Psoas muscle (tissue), 8 donors: Measurements from ENCODE around the gene EHD4. TPM values are rescaled to one million over a fixed set of nuclear protein-coding genes. Genes with fewer than 3 reads are reported as not detected.

ENCODE experiments used
- ATAC-seq, 4 donors: fragments of 200-7000 bp; cut with Tn5 transposase; one replicate each; pipeline ENCODE4 v1.9.1; 2020; ENCODE audit warnings: moderate library complexity in 3 of 4, mild to moderate bottlenecking in 2 of 4
- DNase-seq, 2 donors: peaks; one replicate each; pipeline ENCODE4 v3.0.0-alpha.2; 2020
- H3K27ac ChIP-seq: fragments of 200-600 bp; one replicate; pipeline ENCODE4 v1.8.0; 2022
- H3K27me3 ChIP-seq, 3 donors: fragments of 200-600 bp in 1 of 3; one replicate each; pipeline versions ENCODE4 v1.6.1 to v1.8.0; 2013 to 2022; ENCODE audit warnings: low read length in 2 of 3, mild to moderate bottlenecking in 2 of 3, moderate library complexity in 1 of 3; ENCODE audit not compliant: insufficient read depth in 3 of 3
- H3K36me3 ChIP-seq, 2 donors: fragments of 200-600 bp in 1 of 2; one replicate each; pipeline versions ENCODE4 v1.6.1 to v1.8.0; 2013 to 2022; ENCODE audit warnings: low read depth in 1 of 2, mild to moderate bottlenecking in 1 of 2, moderate library complexity in 1 of 2; ENCODE audit not compliant: insufficient read depth in 1 of 2
- H3K4me1 ChIP-seq: fragments of 200-600 bp; one replicate; pipeline ENCODE4 v1.8.0; 2022
- H3K4me3 ChIP-seq: fragments of 200-600 bp; one replicate; pipeline ENCODE4 v1.8.0; 2022; ENCODE audit warnings: mild to moderate bottlenecking
- H3K9me3 ChIP-seq: fragments of 200-600 bp; one replicate; pipeline ENCODE4 v1.8.0; 2022
- WGBS, 3 donors: extraction: QIAGEN DNeasy Blood & Tissue Kit; methylation state at CpG; one replicate each; pipeline versions ENCODE4 v1.1.6 to v1.1.7; 2013; 5-methylcytosine and 5-hydroxymethylcytosine counted together
- intact Hi-C, 2 donors: fragments of 100-400 bp; cut with DNase I; formaldehyde crosslinking; loops; one replicate each; pipeline versions ENCODE4 v1.11.0 to v1.14.2; 2022
- polyA plus RNA-seq, 3 donors: library from polyadenylated mRNA; stranded (reverse); fragments of 200-250 nt; gene quantifications; one replicate each; pipeline ENCODE4 v1.2.3, GENCODE V29; 2013
- total RNA-seq, 4 donors: library from RNA; stranded (reverse); fragmentation: NEBNext Ultra II Directional in 2 of 4; extraction: Animal tissue kit (Norgen Biotek cat#: 25700) in 2 of 4; gene quantifications; one replicate each; pipeline versions ENCODE4 v1.2.1 to v1.2.4, GENCODE V29; 2021 to 2023
- TF ChIP-seq, protein P1 (sequence below): fragments of 200-600 bp; IDR thresholded peaks from one replicate; pipeline ENCODE4 v1.8.0; 2022; ENCODE audit warnings: antibody characterized with exemption
- donor health status: healthy with polysubstance abuse.
- donor health status: DM: no; HTN: no; CAD: no; lungs with moderate emphysema.
- donor health status: Bipolar disorder and iron deficiency.
- donor health status: healthy.
- donor health status: DM: yes; HTN: yes; CAD: no.
- donor health status: DM: no; HTN: no; CAD: no.
- donor health status: DM: no; HTN: no; CAD: no.
- donor health status: DM: yes; HTN: yes; CAD: no.

Gene EHD4
- total and polyA plus RNA-seq, 7 donors = 1.7 to 9.6 (median 5.3) TPM

DNA sequence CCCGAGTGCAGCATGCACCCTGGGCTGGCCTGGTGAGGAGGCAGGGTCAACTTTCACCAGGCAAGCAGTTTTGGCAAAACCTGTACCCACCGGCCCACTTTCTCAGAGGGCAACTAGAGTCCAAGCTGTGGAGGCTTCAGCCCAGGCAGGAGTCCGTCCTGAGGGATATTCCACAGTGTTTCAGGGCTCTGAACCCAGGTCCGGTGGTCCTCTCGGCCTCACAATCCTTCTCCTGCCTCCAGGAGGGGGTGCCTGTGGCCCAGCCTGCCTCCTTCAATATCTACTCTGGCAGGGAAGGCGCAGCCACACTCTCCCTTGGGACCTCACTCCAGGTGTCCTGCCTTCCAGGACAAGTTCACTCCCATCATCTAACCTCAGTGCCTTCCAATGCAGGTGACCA is 44.6 kb upstream of the EHD4 start:
- no peak overlapping the region for H3K27ac ChIP-seq
- intact Hi-C loops = no loop called here
- H3K9me3 ChIP-seq = no peaks in the 10 kb centered on the region
- no peaks in the 10 kb centered on the region for H3K27me3 ChIP-seq
- H3K36me3 ChIP-seq = no peaks in the 10 kb centered on the region
- 69 to 84% (median 71%) methylated on average over 6 of the region's 6 CpGs for WGBS, 3 donors
- ATAC-seq (no peak), DNase-seq (peak in 1 of 2 donors; percentile 25)
- no peak overlapping the region for H3K4me3 ChIP-seq
- peaks cover 20% of the 10 kb centered on the region for H3K4me1 ChIP-seq
- TF ChIP-seq, protein P1, sequence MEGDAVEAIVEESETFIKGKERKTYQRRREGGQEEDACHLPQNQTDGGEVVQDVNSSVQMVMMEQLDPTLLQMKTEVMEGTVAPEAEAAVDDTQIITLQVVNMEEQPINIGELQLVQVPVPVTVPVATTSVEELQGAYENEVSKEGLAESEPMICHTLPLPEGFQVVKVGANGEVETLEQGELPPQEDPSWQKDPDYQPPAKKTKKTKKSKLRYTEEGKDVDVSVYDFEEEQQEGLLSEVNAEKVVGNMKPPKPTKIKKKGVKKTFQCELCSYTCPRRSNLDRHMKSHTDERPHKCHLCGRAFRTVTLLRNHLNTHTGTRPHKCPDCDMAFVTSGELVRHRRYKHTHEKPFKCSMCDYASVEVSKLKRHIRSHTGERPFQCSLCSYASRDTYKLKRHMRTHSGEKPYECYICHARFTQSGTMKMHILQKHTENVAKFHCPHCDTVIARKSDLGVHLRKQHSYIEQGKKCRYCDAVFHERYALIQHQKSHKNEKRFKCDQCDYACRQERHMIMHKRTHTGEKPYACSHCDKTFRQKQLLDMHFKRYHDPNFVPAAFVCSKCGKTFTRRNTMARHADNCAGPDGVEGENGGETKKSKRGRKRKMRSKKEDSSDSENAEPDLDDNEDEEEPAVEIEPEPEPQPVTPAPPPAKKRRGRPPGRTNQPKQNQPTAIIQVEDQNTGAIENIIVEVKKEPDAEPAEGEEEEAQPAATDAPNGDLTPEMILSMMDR = no peak

DNA sequence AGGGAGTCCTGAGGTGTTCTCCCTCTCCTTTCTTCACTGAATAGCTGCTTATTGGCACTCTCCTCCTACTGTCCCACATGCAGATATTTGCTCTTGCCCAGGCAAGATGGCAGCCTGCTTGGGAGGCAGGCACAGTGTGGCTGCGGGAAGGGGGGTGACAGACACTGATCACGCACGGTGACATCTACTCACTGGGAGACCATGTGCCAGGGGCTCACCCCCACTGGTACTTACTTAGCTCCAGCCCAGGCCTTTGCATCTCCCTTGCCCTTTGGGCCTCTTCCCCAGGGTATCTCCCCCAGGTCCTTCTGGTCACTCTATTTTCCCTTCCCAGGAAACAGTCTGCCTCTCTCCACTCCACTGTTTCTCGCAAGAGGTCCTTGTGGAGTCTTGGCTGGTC is 42.0 kb upstream of the EHD4 start:
- TF ChIP-seq, protein P1 = no peak
- H3K4me3 ChIP-seq = no peak overlapping the region
- H3K27ac ChIP-seq = no peak overlapping the region
- 87 to 97% (median 97%) methylated on average over 4 of the region's 4 CpGs for WGBS, 3 donors
- H3K27me3 ChIP-seq = no peaks in the 10 kb centered on the region
- intact Hi-C loops = no loop called here
- peak in 1 of 2 donors; percentile 15 for DNase-seq
- ATAC-seq = no peak
- H3K4me1 ChIP-seq = peaks cover 18% of the 10 kb centered on the region
- H3K36me3 ChIP-seq = no peaks in the 10 kb centered on the region
- no peaks in the 10 kb centered on the region for H3K9me3 ChIP-seq

DNA sequence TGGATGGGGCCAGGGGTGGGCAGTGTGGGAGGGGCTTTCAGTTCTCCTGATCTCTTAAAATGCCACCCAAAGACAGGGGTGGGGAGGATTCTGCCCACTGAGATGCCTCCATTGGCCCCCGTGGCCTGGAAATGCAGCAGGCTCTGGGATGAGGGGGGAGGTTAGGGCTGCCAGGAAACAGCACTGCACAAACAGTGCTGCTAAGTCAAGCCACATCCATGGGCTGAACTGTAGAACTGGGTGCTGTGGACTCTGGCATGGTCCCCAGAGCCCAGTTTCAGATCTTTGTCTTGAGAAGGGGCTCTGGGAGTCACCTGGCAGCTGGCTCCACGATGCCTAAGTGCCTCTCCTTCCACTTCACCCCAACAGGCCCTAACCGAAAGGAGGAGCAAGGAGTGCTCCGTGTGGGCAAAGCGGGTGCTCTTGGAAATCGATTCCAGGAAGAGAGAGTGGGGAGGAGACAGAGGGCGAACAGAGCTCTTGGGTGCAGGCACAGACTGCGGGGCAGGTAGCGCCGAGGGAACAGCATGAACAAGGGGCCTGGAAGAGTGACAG is 40.6 kb upstream of the EHD4 start:
- TF ChIP-seq, protein P1 = no peak
- Histone ChIP-seq H3K27me3 (no peaks in the 10 kb centered on the region), H3K4me3 (no peak overlapping the region), H3K36me3 (no peaks in the 10 kb centered on the region), H3K4me1 (peaks cover 4% of the 10 kb centered on the region), H3K9me3 (no peaks in the 10 kb centered on the region), H3K27ac (no peak overlapping the region)
- DNase-seq (peak in 1 of 2 donors; percentile 22), ATAC-seq (no peak)
- WGBS, 3 donors = 91 to 92% (median 92%) methylated on average over 10 of the region's 10 CpGs
- intact Hi-C loops = no loop called here

DNA sequence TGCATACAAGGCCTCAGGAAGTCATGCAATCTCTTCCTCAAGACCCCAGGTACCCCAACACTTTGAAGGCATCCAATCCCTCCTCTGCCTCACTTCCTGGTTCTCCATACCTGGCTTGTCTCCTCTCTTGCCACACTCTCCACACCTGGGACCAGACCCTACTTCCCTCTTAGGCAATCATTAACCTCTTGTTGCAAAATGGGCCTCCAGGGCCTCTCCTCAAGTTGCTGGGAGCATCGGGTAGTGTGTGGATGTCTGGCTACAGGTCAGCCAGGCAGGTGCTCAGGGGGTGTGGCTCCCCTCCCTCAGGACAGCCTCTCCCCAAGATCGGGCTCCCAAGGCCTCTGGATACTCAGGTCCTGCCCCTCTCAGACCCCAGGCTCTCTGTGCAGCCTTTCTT is 39.9 kb upstream of the EHD4 start:
- no peak overlapping the region for H3K4me3 ChIP-seq
- intact Hi-C loops = no loop called here
- no peaks in the 10 kb centered on the region for H3K27me3 ChIP-seq
- TF ChIP-seq, protein P1 = no peak
- H3K4me1 ChIP-seq = no peaks in the 10 kb centered on the region
- whole genome bisulfite sequencing, 3 donors = 53 to 60% (median 58%) methylated on average over 2 of the region's 2 CpGs
- ATAC-seq (no peak), DNase-seq (peak in 1 of 2 donors; percentile 2)
- no peak overlapping the region for H3K27ac ChIP-seq
- H3K36me3 ChIP-seq = no peaks in the 10 kb centered on the region
- no peaks in the 10 kb centered on the region for H3K9me3 ChIP-seq

DNA sequence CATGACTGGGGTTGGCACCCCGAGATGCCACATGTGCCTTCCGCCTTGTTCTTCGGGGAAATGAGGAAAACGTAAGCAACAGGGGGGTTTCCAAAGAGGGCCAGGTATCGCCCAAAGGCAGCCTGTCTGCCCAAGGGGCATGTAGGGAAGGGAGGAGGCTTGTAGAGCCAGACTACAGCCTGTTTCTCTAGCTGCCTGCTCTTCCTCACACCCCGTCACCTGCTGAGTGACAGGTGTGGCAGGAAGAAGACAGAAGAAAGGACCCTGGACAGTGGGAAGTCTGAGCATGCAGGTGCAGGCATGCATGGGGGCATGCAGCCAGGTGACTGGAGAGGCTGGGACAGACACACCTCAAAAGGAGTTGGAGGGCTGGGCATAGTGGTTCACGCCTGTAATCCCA is 38.7 kb upstream of the EHD4 start:
- ATAC-seq (no peak), DNase-seq (peak in 1 of 2 donors; percentile 8)
- H3K4me1 ChIP-seq = no peaks in the 10 kb centered on the region
- no peaks in the 10 kb centered on the region for H3K9me3 ChIP-seq
- no peak overlapping the region for H3K27ac ChIP-seq
- no peaks in the 10 kb centered on the region for H3K36me3 ChIP-seq
- intact Hi-C loops = no loop called here
- TF ChIP-seq, protein P1 = no peak
- H3K27me3 ChIP-seq = no peaks in the 10 kb centered on the region
- no peak overlapping the region for H3K4me3 ChIP-seq
- WGBS, 3 donors = 83 to 98% (median 95%) methylated on average over 7 of the region's 7 CpGs
